A549 (cell line): ENCODE data around the gene TNS3.

Experiments
- CBX2 ChIP-seq: fragments of 200-600 bp; sonication (generic); IDR thresholded peaks from 2 replicates; pipeline ENCODE4 v1.6.1; 2016; ENCODE audit warnings: low read depth, mild to moderate bottlenecking, borderline replicate concordance
- CEBPB ChIP-seq, 2 experiments: fragments of >200 bp in 1 of 2; sonication (Bioruptor Twin) in 1 of 2; formaldehyde crosslinking in 1 of 2; IDR thresholded peaks; 2 replicates each; pipeline ENCODE4 v1.6.1; 2012 to 2016
- POLR2A ChIP-seq: IDR thresholded peaks from 2 replicates; pipeline ENCODE4 v1.6.1; 2012; ENCODE audit warnings: mild to moderate bottlenecking, low read length
- TF ChIP-seq, protein P1 (sequence below): fragments of >200 bp; sonication (Bioruptor Twin); formaldehyde crosslinking; IDR thresholded peaks from 3 replicates; pipeline ENCODE4 v1.5.1; 2016

- TF ChIP-seq POLR2A (no peak), CBX2 (no peak), CEBPB (IDR thresholded peaks at IDR 0.05) (no peak)
- TF ChIP-seq, protein P1, sequence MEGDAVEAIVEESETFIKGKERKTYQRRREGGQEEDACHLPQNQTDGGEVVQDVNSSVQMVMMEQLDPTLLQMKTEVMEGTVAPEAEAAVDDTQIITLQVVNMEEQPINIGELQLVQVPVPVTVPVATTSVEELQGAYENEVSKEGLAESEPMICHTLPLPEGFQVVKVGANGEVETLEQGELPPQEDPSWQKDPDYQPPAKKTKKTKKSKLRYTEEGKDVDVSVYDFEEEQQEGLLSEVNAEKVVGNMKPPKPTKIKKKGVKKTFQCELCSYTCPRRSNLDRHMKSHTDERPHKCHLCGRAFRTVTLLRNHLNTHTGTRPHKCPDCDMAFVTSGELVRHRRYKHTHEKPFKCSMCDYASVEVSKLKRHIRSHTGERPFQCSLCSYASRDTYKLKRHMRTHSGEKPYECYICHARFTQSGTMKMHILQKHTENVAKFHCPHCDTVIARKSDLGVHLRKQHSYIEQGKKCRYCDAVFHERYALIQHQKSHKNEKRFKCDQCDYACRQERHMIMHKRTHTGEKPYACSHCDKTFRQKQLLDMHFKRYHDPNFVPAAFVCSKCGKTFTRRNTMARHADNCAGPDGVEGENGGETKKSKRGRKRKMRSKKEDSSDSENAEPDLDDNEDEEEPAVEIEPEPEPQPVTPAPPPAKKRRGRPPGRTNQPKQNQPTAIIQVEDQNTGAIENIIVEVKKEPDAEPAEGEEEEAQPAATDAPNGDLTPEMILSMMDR: no peak
These were observed 287.2 kb downstream of the TNS3 start for GRCh38 chr7:47294556-47295222.
